ENCODE results near the gene ATP7B.
"Not testable (repeated sequence)": the region's sequence is repeated elsewhere in the genome, so short reads cannot be mapped to it uniquely, and the experiment has no call there.

ATP7B gene

DNA sequence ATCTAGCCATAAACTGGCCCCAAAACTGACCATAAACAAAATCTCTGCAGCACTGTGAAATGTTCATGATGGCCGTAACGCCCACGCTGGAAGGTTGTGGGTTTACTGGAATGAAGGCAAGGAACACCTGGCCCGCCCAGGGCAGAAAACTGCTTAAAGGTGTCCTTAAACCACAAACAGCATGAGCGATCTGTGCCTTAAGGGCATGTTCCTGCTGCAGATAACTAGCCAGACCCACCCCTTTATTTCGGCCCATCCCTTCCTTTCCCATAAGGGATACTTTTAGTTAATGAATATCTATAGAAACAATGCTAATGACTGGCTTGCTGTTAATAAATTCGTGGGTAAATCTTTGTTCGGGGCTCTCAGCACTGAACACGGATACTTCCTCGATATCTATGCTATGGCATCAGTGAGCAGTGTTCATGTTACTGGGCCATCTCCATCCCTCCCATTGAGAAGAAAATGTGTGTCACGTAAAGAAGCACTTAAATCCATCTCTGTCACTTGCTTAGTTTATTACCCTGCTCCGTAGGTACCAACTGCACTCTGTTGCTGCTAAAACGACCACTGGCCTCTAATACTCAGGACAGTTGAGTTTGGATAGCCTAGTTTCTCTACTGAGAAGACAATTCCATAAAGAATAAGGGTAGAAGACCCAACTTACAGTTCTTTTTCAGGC, 5.3 kb downstream of the ATP7B start:
- no peak for DNase-seq

DNA sequence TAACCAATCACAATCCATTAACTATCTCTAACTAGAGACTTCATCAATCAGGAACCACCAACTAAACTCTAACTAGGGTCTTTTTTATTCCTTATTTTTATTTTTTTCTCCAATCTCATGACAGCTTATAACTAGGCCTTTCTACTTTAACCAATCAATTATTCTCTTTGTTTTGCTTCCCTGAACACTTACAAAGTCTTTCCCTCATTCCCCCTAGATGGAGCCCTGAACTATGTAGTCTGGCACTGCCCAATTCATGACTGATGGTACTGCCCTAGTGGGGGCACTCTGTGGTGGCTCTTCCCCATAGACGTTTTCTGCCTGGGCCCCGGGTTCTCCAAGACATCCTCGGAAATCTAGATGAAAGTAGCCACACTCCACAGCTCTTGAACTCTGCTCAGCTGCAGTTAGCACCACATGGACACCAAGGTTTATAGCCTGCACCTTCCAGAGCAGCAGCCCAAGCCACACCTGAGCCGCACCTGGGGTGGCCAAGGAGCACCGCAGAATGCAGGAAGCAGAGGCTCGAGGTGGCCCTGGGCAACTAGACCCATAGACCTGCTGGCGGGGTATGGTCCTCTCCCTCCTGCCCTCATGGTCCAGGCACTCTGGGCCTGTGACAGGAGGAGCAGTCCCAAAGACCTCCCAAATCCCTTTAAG, 6.6 kb downstream of the ATP7B start:
- DNase-seq = no peak

DNA sequence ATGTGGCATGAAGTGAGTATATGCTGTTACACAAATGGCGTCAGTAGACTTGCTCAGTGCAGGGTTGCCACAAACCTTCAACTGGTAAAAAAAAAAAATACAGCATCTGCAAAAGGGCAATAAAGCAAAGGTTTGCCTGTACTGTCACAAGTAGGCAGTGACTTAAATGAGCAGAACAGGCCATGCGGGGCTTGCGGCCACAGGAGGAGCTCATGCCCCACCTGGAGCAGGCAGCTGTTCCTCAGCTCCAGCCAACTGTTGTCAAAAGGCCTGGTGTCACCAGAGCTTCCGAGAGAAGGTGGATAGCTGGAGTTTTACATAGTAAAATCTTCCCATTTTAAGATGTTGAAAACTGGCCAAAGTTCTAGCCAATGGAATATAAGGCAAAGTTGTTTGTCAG, 7.7 kb downstream of the ATP7B start:
- DNase-seq = no peak

DNA sequence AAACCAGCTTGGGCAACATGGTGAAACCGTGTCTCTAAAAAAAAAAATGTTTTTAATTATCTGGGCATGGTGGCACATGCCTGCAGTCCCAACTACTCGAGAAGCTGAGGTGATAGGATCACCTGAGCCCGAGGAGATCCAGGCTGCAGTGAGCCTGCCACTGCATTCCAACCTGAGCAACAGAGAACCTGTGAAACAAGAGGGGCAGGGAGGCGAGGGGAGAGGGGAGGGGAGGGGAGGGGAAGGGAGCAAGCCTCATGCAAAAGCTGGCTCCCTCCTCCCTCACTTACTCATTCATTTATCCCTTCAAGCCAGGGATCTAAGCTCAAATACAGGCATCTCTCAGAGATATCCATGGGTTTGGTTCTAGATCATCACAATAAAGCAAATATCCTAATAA, 8.9 kb downstream of the ATP7B start:
- no peak for DNase-seq

DNA sequence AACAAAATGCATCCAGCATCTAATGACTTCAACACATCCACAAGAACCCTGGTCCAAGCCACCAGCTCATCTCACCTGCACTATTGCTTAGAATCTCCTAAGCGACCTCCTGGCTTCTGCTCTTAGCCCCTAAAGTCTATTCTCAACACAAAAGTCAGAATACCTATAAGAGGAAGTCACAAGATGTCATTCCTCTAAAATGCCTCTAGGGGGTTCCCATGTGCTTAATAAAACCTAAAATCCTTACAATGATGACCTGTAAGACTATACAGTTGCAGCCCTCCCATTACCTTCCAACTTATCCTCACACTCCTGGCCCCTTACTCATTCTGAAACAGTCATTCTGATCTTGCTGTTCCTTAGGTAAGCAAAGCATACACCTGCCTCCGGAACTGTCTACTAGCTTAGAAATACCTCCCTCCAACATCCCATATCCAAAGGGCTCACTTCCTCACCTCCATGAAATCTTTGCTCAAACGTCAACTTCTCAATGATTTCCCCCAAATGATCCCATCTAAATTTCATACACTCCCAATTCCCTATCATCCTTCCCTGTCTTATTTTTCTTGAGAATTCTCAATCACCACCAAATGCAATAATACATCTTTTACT, 10.0 kb downstream of the ATP7B start:
- peak; percentile 16 for DNase-seq

DNA sequence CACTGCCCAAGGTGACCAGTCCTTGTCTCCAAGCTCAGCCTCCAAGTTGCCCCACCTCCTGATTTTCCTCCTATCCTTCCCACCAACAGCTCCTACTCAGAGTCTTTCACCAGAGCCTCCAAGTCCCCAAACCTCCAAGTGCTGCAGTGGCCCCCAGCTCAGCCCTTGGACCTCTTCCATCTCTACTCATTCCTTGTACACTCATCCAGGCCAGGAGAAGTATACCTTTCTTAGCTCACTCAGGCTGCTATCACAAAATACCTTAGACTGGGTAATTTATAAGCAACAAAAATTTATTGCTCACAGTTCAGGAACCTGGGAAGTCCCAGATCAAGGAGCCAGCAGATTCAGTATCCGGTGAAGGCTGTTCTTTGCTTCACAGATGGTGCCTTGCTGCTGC, 11.3 kb downstream of the ATP7B start:
- no peak for DNase-seq

DNA sequence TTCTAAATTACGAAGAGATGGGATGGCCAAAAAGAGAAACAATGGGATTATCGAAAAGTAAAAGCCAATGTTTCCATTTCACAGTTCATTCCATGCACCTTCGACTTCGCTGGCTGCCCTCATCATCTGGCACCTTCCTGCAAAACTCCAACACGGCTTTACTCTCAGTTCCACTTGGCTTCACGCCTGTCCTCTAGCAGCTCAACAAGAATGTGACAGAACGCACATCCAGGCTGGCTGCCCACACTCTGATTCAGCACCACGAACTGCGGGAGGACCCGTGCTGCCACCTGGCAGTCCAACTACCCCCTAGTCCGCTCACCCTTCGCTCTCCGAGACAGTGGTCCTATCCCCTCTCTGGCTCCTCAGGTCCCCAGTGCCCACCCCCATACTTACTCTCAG, 11.7 kb downstream of the ATP7B start:
- DNase-seq = peak; percentile 59

DNA sequence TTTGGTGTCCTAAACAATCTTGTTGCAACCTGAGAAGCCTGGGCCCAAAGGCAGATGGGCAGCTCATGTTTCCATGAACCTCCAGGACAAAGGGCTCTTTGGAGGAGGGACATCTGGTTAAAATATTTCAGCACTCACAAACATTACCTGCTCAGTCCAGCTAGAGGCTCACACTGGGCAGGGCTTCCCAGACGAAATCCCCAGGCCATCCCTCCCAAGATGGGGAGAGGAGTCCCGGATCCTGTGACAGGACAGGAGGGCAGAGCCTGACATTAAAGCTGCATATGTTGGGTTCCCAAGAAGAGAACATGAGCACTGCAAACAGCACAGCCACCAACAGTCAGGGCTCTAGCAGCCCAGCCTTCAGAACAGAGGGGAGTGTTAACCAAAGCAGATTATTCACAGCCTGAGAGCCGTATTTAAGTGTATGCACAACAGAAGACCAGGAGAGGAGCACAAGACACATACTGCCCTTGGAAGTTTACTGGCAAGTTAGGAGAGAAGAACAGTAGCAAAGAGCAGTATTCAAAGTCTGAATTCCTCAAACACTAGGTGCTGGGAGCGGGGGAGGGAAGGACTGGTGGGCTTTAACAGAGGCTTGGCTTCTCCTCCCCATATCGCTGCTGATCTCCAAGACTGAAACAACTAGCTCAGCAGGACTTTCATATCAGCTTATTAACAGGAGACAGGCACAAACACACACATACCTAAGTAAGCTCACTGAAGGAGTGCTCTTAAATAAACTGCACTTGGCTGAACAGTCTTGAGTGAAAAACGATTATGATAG, 12.3 kb downstream of the ATP7B start:
- DNase-seq = peak; percentile 59

DNA sequence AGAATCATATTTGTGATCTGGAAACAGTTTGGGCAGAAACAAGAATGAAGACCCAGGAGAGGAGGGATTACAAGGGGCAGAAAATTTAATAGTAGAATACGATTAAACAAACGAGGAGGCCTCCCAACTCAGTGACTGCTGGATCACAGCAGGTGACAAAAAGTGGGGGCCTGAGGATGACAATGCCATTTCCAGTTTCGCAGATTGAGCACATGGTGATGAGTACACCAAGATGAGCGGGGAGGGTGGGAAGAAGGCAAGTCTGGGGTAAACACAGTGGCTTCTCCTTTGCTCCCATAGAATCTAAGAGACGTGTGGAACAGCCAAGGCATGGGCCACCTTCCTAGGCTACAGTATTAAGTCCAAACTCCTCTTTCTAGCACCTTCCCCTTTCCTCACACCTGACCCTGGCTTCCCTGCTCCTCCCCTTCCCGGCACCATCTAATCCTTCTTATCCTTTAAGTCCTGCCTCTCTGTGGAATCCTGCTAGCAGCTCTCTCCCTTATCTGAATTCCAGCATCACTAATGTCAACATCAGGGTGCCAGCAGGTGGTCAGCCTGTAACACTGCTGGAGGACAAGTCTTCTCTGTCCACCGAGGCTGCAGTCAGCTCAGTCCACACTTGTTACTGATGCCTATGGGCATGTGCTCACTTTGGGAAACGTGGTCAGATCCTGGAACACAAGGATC, 13.5 kb downstream of the ATP7B start:
- DNase-seq = no peak

DNA sequence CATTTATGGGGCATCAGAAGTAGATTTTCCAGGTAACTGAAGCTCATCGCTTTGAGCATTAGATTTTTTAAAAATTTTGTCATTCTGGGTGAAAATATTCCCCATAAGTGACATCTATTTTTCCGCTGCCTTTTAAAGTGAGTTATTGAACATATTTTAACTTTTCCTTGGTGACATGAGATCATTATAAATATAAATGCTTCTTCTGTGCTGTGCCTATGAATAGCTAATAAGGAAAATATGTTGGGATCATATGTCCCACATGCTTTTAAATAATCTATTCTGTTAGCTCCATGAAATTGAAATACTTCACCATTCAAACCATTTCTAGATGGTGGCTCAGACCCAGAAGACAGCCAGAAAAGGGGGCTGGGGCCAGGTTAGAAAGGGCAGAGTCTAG, 14.1 kb downstream of the ATP7B start:
- no peak for DNase-seq

DNA sequence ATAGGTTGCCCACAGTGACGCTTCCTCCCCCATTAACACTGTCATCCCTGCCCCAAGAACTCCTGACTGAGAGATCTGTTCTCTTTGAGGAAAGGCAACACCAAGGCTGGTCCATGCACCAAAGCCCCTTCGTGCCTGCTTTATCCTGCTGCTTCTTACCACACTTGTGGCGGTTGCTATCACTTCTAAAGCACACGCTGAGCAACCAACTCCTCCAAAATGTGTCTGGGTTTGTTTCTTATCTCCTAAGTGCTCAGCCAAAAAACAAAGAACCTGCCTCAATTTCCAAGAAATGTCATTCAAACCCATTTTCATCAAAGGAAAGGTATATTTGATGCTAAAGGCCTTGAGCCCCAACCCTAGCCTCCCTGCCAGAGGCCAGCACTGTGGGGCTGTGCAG, 14.6 kb downstream of the ATP7B start:
- no peak for DNase-seq

DNA sequence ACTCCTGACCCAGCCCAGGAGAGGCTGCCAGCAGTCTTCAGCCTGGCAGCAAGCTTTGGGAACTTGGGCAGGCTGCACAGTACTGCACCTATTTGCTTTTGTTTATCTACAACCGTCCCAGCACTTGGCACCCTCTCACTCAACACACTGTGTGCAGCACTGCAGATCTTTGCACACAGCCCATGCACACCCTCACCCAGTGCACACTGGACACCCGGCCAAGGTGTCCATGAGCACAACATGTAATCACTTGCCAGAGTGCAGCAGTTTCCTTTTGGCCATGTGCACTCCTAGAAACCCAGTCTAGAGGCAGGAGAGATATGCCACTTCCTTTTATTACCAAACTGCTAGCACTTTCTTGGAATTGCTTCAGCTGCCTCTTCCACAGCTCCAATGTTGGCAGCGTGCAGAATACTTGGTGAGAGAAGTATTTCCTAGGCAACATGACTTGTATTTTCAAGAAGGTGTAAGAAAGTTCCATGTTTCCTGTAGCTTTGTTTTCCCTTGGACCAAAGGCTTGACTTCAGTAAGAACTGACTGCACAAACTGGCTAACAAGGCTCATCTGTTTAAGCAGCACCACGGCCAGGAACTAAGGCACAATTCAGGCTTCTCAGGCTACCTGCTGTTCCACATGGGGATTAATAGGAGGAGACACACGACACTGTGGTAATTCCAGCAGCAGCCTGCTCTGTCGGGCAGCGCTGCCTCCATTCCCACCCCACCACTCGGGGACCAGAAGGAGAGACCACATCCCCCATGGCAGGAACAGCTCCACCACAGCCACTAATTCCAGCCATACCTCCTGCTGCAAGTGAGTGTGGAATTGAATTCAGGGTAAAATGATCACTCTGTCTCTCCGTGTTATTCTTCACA, 15.3 kb downstream of the ATP7B start:
- no peak for DNase-seq

DNA sequence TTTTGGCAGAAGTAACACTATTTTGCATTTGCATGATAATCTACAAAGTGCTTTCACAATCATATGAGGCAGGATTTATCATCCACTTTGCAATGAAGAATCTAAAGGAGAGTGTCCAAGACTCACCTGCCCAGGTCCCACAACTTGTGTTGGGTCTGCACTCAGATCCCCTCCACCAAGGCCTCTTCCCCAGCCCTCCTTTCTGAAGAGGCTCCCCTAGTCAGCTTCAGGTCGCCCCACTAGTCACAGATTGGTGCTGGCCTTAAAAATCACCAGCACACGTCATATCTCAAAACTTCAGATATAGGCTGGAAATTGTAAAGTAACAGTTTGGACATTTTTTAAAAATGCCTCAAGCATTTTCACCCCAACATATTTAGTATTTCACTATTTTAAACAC, 17.5 kb downstream of the ATP7B start:
- DNase-seq = no peak

DNA sequence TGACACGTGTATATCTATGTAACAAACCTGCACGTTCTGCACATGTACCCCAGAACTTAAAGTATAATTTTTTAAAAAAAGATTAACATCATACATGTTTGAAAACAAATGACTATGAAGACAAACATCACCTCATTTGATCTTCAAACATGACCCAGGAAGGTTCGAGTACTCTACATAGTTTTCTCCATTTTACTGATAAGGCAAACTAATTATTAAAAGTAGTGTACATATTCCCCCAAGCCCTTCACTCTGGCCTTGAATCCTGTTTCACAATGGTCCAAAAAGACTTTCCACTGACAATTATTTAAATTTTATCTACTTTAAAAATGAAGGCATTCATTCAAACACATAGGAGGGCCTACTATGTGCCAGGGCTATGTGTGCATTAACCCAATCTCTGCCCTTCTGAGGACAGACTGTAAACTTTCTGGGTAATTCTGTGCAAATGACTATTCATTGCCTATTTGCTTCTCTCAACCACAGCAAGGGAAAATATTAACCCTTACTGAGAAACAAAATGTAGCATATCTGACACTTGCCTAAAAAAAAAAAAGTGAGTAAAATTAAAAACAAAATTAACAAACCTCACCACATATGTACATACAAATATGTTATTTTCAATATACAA, 22.1 kb downstream of the ATP7B start:
- DNase-seq = no peak

DNA sequence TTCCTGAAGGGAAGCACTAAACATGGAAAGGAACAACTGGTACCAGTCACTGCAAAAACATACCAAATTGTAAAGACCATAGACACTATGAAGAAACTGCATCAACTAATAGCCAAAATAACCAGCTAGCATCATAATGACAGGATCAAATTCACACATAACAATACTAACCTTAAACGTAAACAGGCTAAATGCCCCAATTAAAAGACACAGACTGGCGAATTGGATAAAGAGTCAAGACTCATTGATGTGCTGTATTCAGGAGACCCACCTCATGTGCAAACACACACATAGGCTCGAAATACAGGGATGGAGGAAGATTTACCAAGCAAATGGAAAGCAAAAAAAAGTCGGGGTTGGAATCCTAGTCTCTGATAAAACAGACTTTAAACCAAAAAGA, 26.3 kb downstream of the ATP7B start:
- DNase-seq = not testable (repeated sequence)

DNA sequence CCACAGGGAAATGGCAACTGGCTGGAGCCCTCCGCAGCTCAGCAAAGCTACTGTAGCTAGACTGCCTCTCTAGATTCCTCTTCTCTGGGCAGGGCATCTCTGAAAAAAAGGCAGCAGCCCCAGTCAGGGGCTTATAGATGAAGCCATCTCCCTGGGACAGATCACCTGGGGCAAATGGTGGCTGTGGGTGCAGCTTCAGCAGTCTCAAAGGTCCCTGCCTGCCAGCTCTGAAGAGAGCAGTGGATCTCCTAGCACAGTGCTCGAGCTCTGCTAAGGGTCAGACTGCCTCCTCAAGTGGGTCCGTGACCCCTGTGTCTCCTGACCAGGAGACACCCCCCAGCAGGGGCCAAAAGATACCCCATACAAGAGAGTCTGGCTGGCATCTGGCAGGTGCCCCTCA, 28.0 kb downstream of the ATP7B start:
- not testable (repeated sequence) for DNase-seq

DNA sequence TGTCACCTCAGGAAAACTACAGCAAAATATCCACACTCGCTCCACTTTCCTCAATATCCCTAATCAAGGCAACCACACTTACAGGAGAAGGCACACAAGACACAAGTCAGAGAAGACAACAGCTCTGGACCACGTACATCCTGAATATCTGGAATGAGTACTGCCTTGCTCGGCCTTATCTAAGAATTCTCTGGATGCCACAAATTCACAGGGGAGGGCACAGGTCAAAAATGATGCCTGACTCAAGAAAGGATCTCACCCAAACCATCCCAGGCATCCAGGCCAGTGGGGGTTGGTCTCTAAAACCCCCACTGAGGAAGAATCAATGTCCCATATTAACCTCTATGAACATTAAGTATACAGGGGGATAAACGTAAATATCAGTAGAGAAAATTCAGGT, 29.9 kb downstream of the ATP7B start:
- DNase-seq = peak; percentile 25

DNA sequence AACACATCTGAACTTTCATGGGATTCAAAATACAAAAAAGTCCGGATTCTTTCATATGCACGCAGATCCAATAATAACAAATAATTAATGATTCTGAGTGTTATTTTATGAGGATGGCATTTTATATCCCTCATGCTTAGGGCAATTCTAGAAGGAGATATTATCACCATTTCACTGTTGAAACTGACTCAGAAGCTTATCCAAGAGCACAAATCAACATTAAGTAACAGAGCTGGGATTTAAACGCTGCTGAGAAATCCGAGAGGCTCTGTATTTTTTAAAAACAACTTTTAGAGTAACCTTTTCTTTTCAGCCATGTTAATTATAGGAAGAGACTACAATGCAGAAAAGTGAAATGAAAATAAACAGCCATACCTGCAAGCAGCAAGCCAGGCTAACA, 30.3 kb downstream of the ATP7B start:
- no peak for DNase-seq

DNA sequence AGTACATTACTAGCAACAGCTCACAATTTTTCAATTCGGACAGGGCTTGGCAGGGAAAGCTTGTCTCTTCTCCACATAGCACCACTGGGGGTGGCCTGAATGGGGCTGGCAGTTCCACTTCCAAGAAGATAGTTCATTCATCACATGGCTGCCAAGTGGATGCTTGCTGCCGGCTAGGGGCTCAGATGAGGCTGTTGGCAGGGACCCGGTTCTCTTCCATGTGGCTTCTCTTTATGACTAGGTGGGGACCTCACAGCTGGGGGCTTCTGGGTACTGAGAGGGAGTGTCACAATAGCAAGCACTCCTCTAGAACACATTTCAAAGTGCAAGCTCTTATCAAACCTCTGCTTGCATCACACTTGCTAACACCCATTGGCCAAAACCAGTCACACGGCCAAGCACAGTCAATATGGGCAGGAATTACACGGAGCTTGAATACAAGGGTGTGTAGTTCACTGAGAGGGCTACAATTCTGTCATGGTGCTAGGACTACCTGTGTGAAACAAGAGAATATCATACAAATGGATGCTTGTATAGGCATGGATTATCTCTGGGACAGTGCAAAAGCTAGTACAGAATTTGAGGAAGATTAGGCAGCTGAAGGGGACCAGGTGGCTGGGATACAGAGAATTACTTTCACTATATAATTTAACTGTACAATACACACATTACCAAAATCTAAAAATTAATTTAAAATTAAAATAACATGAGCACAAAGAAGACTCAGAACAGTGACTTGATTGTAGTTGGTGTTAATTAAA, 32.3 kb downstream of the ATP7B start:
- DNase-seq = no peak

DNA sequence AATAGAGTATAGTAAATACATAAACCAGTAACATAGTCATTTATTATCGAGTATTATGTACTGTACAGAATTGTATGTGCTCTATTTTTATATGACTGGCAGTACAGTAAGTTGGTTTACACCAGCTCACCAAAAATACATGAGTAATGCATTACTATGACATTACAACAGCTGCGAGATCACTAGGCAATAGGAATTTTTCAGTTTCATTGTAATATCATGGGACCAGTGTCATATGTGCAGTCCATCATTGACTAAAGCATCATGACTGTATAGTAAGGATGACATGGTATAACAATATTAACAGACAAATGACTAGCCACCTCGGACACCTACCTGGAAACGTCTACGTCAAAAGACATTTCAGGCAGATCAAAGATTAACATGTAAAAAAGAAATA, 33.6 kb downstream of the ATP7B start:
- DNase-seq = no peak

DNA sequence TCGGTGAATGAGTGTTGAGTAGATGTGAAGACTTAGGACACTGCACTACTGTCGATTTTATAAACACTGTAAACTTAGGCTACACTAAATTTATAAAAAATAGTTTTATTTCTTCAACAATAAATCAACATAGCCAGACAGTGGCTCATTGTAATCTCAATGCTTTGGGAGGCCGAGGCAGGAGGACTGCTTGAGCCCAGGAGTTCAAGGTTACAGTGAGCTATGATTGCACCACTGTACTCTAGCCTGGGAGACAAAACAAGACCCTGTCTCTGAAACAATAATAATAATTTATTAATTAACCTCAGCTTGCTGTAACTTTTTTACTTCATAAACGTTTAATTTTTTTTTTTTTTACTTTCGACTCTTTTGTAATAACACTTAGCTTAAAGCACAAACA, 34.4 kb downstream of the ATP7B start:
- DNase-seq = no peak

Measured in kidney glomerular epithelial cell (primary cell).